Fibroblast of lung (primary cell): Measurements from ENCODE around the gene TMEM187. TPM values are rescaled to one million over a fixed set of nuclear protein-coding genes. Genes with fewer than 3 reads are reported as not detected.
A peak's percentile ranks its signal among the peaks of the same experiment; 100 is the strongest.
"Not testable (repeated sequence)": the region's sequence is repeated elsewhere in the genome, so short reads cannot be mapped to it uniquely, and the experiment has no call there.

Experiments
- DNase-seq, 2 donors: peaks; one replicate each; pipeline versions ENCODE4 v3.0.0 to v3.0.0-alpha.2; 2010; ENCODE audit warnings: low read depth in 2 of 2
- H2AFZ ChIP-seq: 2 replicates; pipeline ENCODE4 v1.5.1; 2012; ENCODE audit warnings: low read length, control low read depth, inconsistent platforms
- H3K27ac ChIP-seq: 2 replicates; pipeline ENCODE4 v1.5.1; 2011; ENCODE audit warnings: low read length, control low read depth; ENCODE audit not compliant: insufficient read depth
- H3K27me3 ChIP-seq: 2 replicates; pipeline ENCODE4 v1.5.1; 2011; ENCODE audit warnings: mild to moderate bottlenecking, low read length; ENCODE audit not compliant: control insufficient read depth, insufficient read depth
- H3K36me3 ChIP-seq: 2 replicates; pipeline ENCODE4 v1.5.1; 2011; ENCODE audit warnings: low read length; ENCODE audit not compliant: control insufficient read depth, insufficient read depth
- H3K4me1 ChIP-seq: 2 replicates; pipeline ENCODE4 v1.5.1; 2011; ENCODE audit warnings: low read length; ENCODE audit not compliant: control insufficient read depth, insufficient read depth; ENCODE audit errors: extremely low read depth
- H3K4me2 ChIP-seq: 2 replicates; pipeline ENCODE4 v1.5.1; 2011; ENCODE audit warnings: low read length, control low read depth; ENCODE audit not compliant: insufficient read depth; ENCODE audit errors: extremely low read depth
- H3K4me3 ChIP-seq, 4 experiments: fragments of 200-600 bp in 1 of 4; sonication (generic) in 1 of 4; replicated peaks in 1 of 4; 2 replicates each; pipeline ENCODE4 v1.5.1; 2011 to 2016; ENCODE audit warnings: low read length in 4 of 4, low read depth in 3 of 4, mild to moderate bottlenecking in 3 of 4, control low read depth in 2 of 4, inconsistent platforms in 1 of 4, mixed read lengths in 1 of 4; ENCODE audit not compliant: insufficient read depth in 1 of 4; ENCODE audit errors: control extremely low read depth in 1 of 4
- H3K79me2 ChIP-seq: 2 replicates; pipeline ENCODE4 v1.5.1; 2012; ENCODE audit warnings: mild to moderate bottlenecking, low read length, inconsistent platforms; ENCODE audit not compliant: control insufficient read depth, insufficient read depth
- H3K9ac ChIP-seq: 2 replicates; pipeline ENCODE4 v1.5.1; 2011; ENCODE audit warnings: mild to moderate bottlenecking, low read length, control low read depth; ENCODE audit not compliant: insufficient read depth
- H3K9me3 ChIP-seq: 2 replicates; pipeline ENCODE4 v1.5.1; 2012; ENCODE audit warnings: low read depth, low read length; ENCODE audit not compliant: control insufficient read depth, insufficient read depth
- H4K20me1 ChIP-seq: 2 replicates; pipeline ENCODE4 v1.5.1; 2011; ENCODE audit warnings: low read length; ENCODE audit not compliant: control insufficient read depth, insufficient read depth; ENCODE audit errors: extremely low read depth
- CTCF ChIP-seq, 2 donors: IDR thresholded peaks in 1 of 2; conservative IDR thresholded peaks in 1 of 2; 1 replicate in 1 of 2; 2 replicates in 1 of 2; pipeline ENCODE4 v1.5.1; 2011 to 2012; ENCODE audit warnings: low read length in 2 of 2, control low read depth in 1 of 2, inconsistent platforms in 1 of 2, low read depth in 1 of 2, mild to moderate bottlenecking in 1 of 2
- EZH2 ChIP-seq: IDR thresholded peaks from 2 replicates; pipeline ENCODE4 v1.5.1; 2012; ENCODE audit warnings: low read length, control low read depth, mild to moderate bottlenecking; ENCODE audit errors: missing control alignments
- polyA plus RNA-seq, 2 donors: library from polyadenylated mRNA; depleted of rRNA in 1 of 2; stranded (reverse) in 1 of 2; unstranded in 1 of 2; fragments of >200 nt; gene quantifications; 2 replicates each; pipeline ENCODE4 v1.2.1, GENCODE V29; 2011 to 2012; ENCODE audit warnings: missing spikeins in 1 of 2
- total RNA-seq: library from RNA; depleted of rRNA; stranded (reverse); fragments of >200 nt; gene quantifications from 2 replicates; pipeline ENCODE4 v1.2.1, GENCODE V29; 2014

The TMEM187 gene
- total and polyA plus RNA-seq, 2 donors (not counting 1 experiment from before 2014, with no cell fraction given): 4.6 to 8.3 TPM

- Histone ChIP-seq H3K79me2 (peaks cover 27% of the 10 kb centered on the region), H3K27ac (no peak overlapping the region), H3K9me3 (no peaks in the 10 kb centered on the region), H3K4me2 (peak overlapping the region; percentile 96), H3K27me3 (no peaks in the 10 kb centered on the region), H3K4me1 (peaks cover 4% of the 10 kb centered on the region), H3K36me3 (no peaks in the 10 kb centered on the region), H2AFZ (no peak overlapping the region), H3K4me3 (peak overlapping the region in 3 of 4 experiments; percentile 2 to 64 (median 8)), H3K9ac (no peak overlapping the region), H4K20me1 (no peaks in the 10 kb centered on the region)
- DNase-seq: no peak
- TF ChIP-seq CTCF (conservative IDR thresholded peaks at IDR 0.05 in 1 of 2, IDR thresholded peaks at IDR 0.05 in 1 of 2; ENCODE audit: low read depth in 1 of 2, low read length in 2 of 2): no peak
- TF ChIP-seq EZH2: no peak
These were observed 1.6 kb downstream of the TMEM187 start for GRCh38 chrX:153974003-153974725.

GRCh38 chrX:153974726-153975286, 2.3 kb downstream of the TMEM187 start:
- H3K9ac ChIP-seq: no peak overlapping the region
- H4K20me1 ChIP-seq: no peaks in the 10 kb centered on the region
- no peak overlapping the region for H2AFZ ChIP-seq
- TF ChIP-seq EZH2: no peak
- no peak for TF ChIP-seq CTCF (conservative IDR thresholded peaks at IDR 0.05 in 1 of 2, IDR thresholded peaks at IDR 0.05 in 1 of 2; ENCODE audit: low read depth in 1 of 2, low read length in 2 of 2)
- no peaks in the 10 kb centered on the region for H3K36me3 ChIP-seq
- H3K27me3 ChIP-seq: no peaks in the 10 kb centered on the region
- no peak overlapping the region for H3K4me2 ChIP-seq
- H3K4me1 ChIP-seq: peaks cover 4% of the 10 kb centered on the region
- no peak for DNase-seq
- H3K79me2 ChIP-seq: peaks cover 21% of the 10 kb centered on the region
- H3K27ac ChIP-seq: no peak overlapping the region
- no peaks in the 10 kb centered on the region for H3K9me3 ChIP-seq
- no peak overlapping the region for H3K4me3 ChIP-seq

GRCh38 chrX:153980394-153980793, 7.8 kb downstream of the TMEM187 start:
- not testable (repeated sequence) for H3K4me2 ChIP-seq, H3K4me1 ChIP-seq, H3K4me3 ChIP-seq, H3K27ac ChIP-seq, H3K36me3 ChIP-seq, H3K79me2 ChIP-seq, DNase-seq, H3K27me3 ChIP-seq, H3K9me3 ChIP-seq, H2AFZ ChIP-seq, H3K9ac ChIP-seq, H4K20me1 ChIP-seq
